Glutamatergic neuron (in vitro differentiated cells): ENCODE data around the gene DUSP22. TPM values are rescaled to one million over a fixed set of nuclear protein-coding genes. Genes with fewer than 3 reads are reported as not detected.

Source experiments
- DNase-seq: peaks from one replicate; pipeline ENCODE4 v3.0.0; 2022
- H3K27ac Mint-ChIP-seq: one replicate; pipeline ENCODE4 v1.8.0; 2020; ENCODE audit warnings: mild to moderate bottlenecking, mixed read lengths, inconsistent platforms; ENCODE audit not compliant: unreplicated experiment
- H3K27me3 Mint-ChIP-seq: one replicate; pipeline ENCODE4 v1.8.0; 2020; ENCODE audit warnings: mild to moderate bottlenecking, moderate library complexity, mixed read lengths, inconsistent platforms; ENCODE audit not compliant: unreplicated experiment
- H3K36me3 Mint-ChIP-seq: one replicate; pipeline ENCODE4 v1.8.0; 2020; ENCODE audit warnings: mild to moderate bottlenecking, mixed read lengths, inconsistent platforms; ENCODE audit not compliant: unreplicated experiment
- H3K4me1 Mint-ChIP-seq: one replicate; pipeline ENCODE4 v1.8.0; 2020; ENCODE audit warnings: mild to moderate bottlenecking, low read depth, mixed read lengths, inconsistent platforms; ENCODE audit not compliant: unreplicated experiment
- H3K4me3 Mint-ChIP-seq: one replicate; pipeline ENCODE4 v1.8.0; 2020; ENCODE audit warnings: mild to moderate bottlenecking, mixed read lengths, inconsistent platforms; ENCODE audit not compliant: unreplicated experiment
- H3K9me3 Mint-ChIP-seq: one replicate; pipeline ENCODE4 v1.8.0; 2020; ENCODE audit warnings: mild to moderate bottlenecking, moderate library complexity, mixed read lengths, inconsistent platforms; ENCODE audit not compliant: unreplicated experiment
- CTCF ChIP-seq: fragments of 200-600 bp; sonication (generic); IDR thresholded peaks from one replicate; pipeline ENCODE4 v1.5.0; 2021; ENCODE audit not compliant: partially characterized antibody, unreplicated experiment
- total RNA-seq: library from RNA; stranded (reverse); fragmentation: NEBNext Ultra II Directional; extraction: Animal tissue kit (Norgen Biotek cat#: 25700); gene quantifications from one replicate; pipeline ENCODE4 v1.2.1, GENCODE V29; 2021; ENCODE audit not compliant: unreplicated experiment

DUSP22 gene
- total RNA-seq, 1 donor from 2014 or later, result 40.4 TPM

- DNase-seq, result no peak
- H3K4me1 Mint-ChIP-seq, result peaks cover 3% of the 10 kb centered on the region
- peaks cover 9% of the 10 kb centered on the region for H3K36me3 Mint-ChIP-seq
- no peak for TF ChIP-seq CTCF
- no peak overlapping the region for H3K4me3 Mint-ChIP-seq
- peaks cover 14% of the 10 kb centered on the region for H3K27me3 Mint-ChIP-seq
- no peak overlapping the region for H3K27ac Mint-ChIP-seq
- peaks cover 35% of the 10 kb centered on the region for H3K9me3 Mint-ChIP-seq
Measured at GRCh38 chr6:351011-351866, 59.0 kb downstream of the DUSP22 start.

DNA sequence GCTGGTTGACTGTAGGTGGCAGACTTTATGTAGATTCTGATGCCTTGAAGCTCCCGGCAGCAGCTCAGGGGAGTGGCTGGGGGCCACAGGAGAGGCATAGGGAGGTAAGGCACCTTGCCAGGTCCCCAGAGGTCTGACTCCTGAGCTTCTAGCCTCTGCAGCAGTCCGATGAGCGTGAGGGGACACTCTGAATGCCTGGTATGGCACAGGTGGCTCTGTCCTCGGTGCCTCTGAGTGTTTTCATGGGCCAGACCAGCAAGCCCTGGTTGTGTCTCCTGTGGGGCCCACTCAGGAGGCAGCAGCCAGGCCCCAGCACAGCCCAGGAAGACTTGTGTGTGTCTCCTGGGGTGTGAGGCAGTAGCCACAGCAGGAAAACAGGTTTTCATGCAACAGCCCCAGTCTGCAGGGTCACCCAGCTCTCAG lies 59.6 kb downstream of the DUSP22 start:
- peaks cover 35% of the 10 kb centered on the region for H3K9me3 Mint-ChIP-seq
- DNase-seq, result no peak
- H3K27me3 Mint-ChIP-seq, result peaks cover 14% of the 10 kb centered on the region
- no peak overlapping the region for H3K4me3 Mint-ChIP-seq
- TF ChIP-seq CTCF, result no peak
- H3K27ac Mint-ChIP-seq, result no peak overlapping the region
- peaks cover 9% of the 10 kb centered on the region for H3K36me3 Mint-ChIP-seq
- peaks cover 3% of the 10 kb centered on the region for H3K4me1 Mint-ChIP-seq

DNA sequence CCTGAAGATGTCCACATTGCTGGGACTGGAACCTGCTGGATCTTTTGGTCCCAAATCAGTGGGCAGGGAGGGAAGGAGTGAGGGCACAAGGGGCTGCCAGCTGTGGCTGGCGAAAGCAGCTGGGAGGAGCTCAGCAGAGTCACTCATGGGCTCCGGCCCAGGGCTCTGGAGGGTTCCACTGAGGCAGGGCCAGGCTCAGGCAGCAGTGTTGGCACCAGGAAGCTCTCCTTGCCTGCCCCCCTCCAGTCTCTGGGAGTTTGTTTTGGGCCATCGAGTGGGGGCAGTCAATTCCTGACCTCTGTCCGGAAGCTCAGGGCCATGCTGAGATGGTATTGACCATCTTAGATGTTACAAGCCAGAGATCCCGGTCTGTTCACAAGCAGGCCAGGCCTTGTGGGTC lies 60.2 kb downstream of the DUSP22 start:
- Mint-ChIP-seq H3K4me1 (peaks cover 3% of the 10 kb centered on the region), H3K9me3 (peaks cover 36% of the 10 kb centered on the region)
- no peak for TF ChIP-seq CTCF

GRCh38 chr6:352896-353470 lies 60.7 kb downstream of the DUSP22 start:
- H3K36me3 Mint-ChIP-seq, result peaks cover 9% of the 10 kb centered on the region
- no peak overlapping the region for H3K27ac Mint-ChIP-seq
- no peak for DNase-seq
- no peak overlapping the region for H3K4me3 Mint-ChIP-seq
- H3K9me3 Mint-ChIP-seq, result peaks cover 31% of the 10 kb centered on the region
- TF ChIP-seq CTCF, result no peak
- peaks cover 10% of the 10 kb centered on the region for H3K27me3 Mint-ChIP-seq
- H3K4me1 Mint-ChIP-seq, result peaks cover 3% of the 10 kb centered on the region

More for the DNA sequence above, 60.2 kb downstream of the DUSP22 start:
- DNase-seq, result no peak
- H3K27ac Mint-ChIP-seq, result no peak overlapping the region
- peaks cover 12% of the 10 kb centered on the region for H3K27me3 Mint-ChIP-seq
- no peak overlapping the region for H3K4me3 Mint-ChIP-seq
- H3K36me3 Mint-ChIP-seq, result peaks cover 9% of the 10 kb centered on the region
